Transverse colon (tissue), 4 donors: ENCODE results near the gene TMEM44.

ENCODE experiments used
- CTCF ChIP-seq, 5 experiments: fragments of 200-600 bp in 3 of 5; fragments of 450-650 bp in 2 of 5; sonication (generic) in 3 of 5; IDR thresholded peaks; 1 replicate in 2 of 5; 2 replicates in 3 of 5; pipeline ENCODE4 v1.5.1; 2016 to 2017; ENCODE audit warnings: antibody characterized with exemption in 5 of 5, inconsistent platforms in 3 of 5, mild to moderate bottlenecking in 2 of 5, moderate library complexity in 1 of 5
- EP300 ChIP-seq: sonication (generic); formaldehyde crosslinking; IDR thresholded peaks from one replicate; pipeline ENCODE4 v1.6.1; 2017; ENCODE audit warnings: antibody characterized with exemption, low read depth
- POLR2A ChIP-seq: fragments of 450-650 bp; IDR thresholded peaks from one replicate; pipeline ENCODE4 v1.6.1; 2016; ENCODE audit warnings: antibody characterized with exemption, mild to moderate bottlenecking, moderate library complexity
- POLR2AphosphoS5 ChIP-seq, 3 donors: sonication (generic); formaldehyde crosslinking; IDR thresholded peaks; one replicate each; pipeline ENCODE4 v1.6.1; 2016; ENCODE audit warnings: antibody characterized with exemption in 3 of 3

GRCh38 chr3:194584866-194585265, 48.4 kb downstream of the TMEM44 start:
- TF ChIP-seq POLR2AphosphoS5 (IDR thresholded peaks at IDR 0.05) (no peak), CTCF (IDR thresholded peaks at IDR 0.05) (no peak), POLR2A (no peak), EP300 (no peak)
